Thyroid gland (tissue), 4 donors: ENCODE data around the gene STPG3.

ENCODE experiments used
- POLR2A ChIP-seq, 2 donors: fragments of 450-650 bp; IDR thresholded peaks; one replicate each; pipeline ENCODE4 v1.6.1; 2017; ENCODE audit warnings: antibody characterized with exemption in 2 of 2, mild to moderate bottlenecking in 2 of 2, moderate library complexity in 1 of 2
- TF ChIP-seq, protein P1 (sequence below), 6 experiments: fragments of 200-600 bp in 3 of 6; fragments of 450-650 bp in 3 of 6; sonication (generic) in 3 of 6; IDR thresholded peaks; one replicate each; pipeline ENCODE4 v1.5.1; 2016 to 2019; ENCODE audit warnings: antibody characterized with exemption in 6 of 6, mild to moderate bottlenecking in 2 of 6, inconsistent platforms in 1 of 6, moderate library complexity in 1 of 6

GRCh38 chr9:137219757-137220316 lies 31.2 kb upstream of the STPG3 start:
- TF ChIP-seq, protein P1, sequence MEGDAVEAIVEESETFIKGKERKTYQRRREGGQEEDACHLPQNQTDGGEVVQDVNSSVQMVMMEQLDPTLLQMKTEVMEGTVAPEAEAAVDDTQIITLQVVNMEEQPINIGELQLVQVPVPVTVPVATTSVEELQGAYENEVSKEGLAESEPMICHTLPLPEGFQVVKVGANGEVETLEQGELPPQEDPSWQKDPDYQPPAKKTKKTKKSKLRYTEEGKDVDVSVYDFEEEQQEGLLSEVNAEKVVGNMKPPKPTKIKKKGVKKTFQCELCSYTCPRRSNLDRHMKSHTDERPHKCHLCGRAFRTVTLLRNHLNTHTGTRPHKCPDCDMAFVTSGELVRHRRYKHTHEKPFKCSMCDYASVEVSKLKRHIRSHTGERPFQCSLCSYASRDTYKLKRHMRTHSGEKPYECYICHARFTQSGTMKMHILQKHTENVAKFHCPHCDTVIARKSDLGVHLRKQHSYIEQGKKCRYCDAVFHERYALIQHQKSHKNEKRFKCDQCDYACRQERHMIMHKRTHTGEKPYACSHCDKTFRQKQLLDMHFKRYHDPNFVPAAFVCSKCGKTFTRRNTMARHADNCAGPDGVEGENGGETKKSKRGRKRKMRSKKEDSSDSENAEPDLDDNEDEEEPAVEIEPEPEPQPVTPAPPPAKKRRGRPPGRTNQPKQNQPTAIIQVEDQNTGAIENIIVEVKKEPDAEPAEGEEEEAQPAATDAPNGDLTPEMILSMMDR (IDR thresholded peaks at IDR 0.05): no peak
- TF ChIP-seq POLR2A (IDR thresholded peaks at IDR 0.05): no peak
